Activated T-helper 1 cell treated with anti-CD3 and anti-CD28 coated beads, Interleukin-12 subunit alpha, Interleukin-12 subunit beta, Interleukin-2, Interleukin-4 antibody, amounts not matched to agents 30 ng/mL and 10 ng/mL and 1 ng/mL, durations not matched to agents 14 hours and 24 hours and 36 hours (primary cell): ENCODE data around the gene CTSE. TPM values are rescaled to one million over a fixed set of nuclear protein-coding genes. Genes with fewer than 3 reads are reported as not detected.
A peak's percentile ranks its signal among the peaks of the same experiment; 100 is the strongest.

ENCODE experiments used
- DNase-seq: peaks from one replicate; pipeline ENCODE4 v3.0.0; 2021; ENCODE audit warnings: low spot score
- H3K27ac Mint-ChIP-seq: one replicate; pipeline ENCODE4 v1.8.0; 2021; ENCODE audit warnings: mild to moderate bottlenecking, mixed read lengths
- H3K27me3 Mint-ChIP-seq: one replicate; pipeline ENCODE4 v1.8.0; 2022; ENCODE audit warnings: mild to moderate bottlenecking, moderate library complexity, mixed read lengths; ENCODE audit not compliant: insufficient read depth
- H3K36me3 Mint-ChIP-seq: one replicate; pipeline ENCODE4 v1.8.0; 2021; ENCODE audit warnings: low read depth, mixed read lengths
- H3K4me1 Mint-ChIP-seq: one replicate; pipeline ENCODE4 v1.8.0; 2021; ENCODE audit warnings: low read depth, mixed read lengths
- H3K4me3 Mint-ChIP-seq: one replicate; pipeline ENCODE4 v1.8.0; 2021; ENCODE audit warnings: mild to moderate bottlenecking, moderate library complexity, mixed read lengths
- H3K9me3 Mint-ChIP-seq: one replicate; pipeline ENCODE4 v1.8.0; 2021; ENCODE audit warnings: mixed read lengths
- intact Hi-C: fragments of 100-400 bp; cut with micrococcal nuclease; formaldehyde crosslinking; loops from one replicate; pipeline ENCODE4 v1.15.1; 2024
- total RNA-seq: library from RNA; stranded (reverse); gene quantifications from 2 replicates; pipeline ENCODE4 v1.2.3, GENCODE V29; 2022

CTSE gene
- total RNA-seq, 1 donor from 2014 or later = not detected

GRCh38 chr1:206021626-206022365, 1.9 kb downstream of the CTSE start:
- no peak overlapping the region for H3K4me3 Mint-ChIP-seq
- no peaks in the 10 kb centered on the region for H3K4me1 Mint-ChIP-seq
- H3K27ac Mint-ChIP-seq = no peak overlapping the region
- no peak for DNase-seq
- peaks cover 29% of the 10 kb centered on the region for H3K27me3 Mint-ChIP-seq
- intact Hi-C loops = no loop called here
- H3K36me3 Mint-ChIP-seq = no peaks in the 10 kb centered on the region
- H3K9me3 Mint-ChIP-seq = no peaks in the 10 kb centered on the region

- intact Hi-C loops = no loop called here
- Mint-ChIP-seq H3K9me3 (no peaks in the 10 kb centered on the region), H3K27me3 (peaks cover 28% of the 10 kb centered on the region), H3K27ac (no peak overlapping the region), H3K36me3 (no peaks in the 10 kb centered on the region), H3K4me3 (no peak overlapping the region), H3K4me1 (no peaks in the 10 kb centered on the region)
- no peak for DNase-seq
Measured at GRCh38 chr1:206021008-206021625, 2.6 kb downstream of the CTSE start.

DNA sequence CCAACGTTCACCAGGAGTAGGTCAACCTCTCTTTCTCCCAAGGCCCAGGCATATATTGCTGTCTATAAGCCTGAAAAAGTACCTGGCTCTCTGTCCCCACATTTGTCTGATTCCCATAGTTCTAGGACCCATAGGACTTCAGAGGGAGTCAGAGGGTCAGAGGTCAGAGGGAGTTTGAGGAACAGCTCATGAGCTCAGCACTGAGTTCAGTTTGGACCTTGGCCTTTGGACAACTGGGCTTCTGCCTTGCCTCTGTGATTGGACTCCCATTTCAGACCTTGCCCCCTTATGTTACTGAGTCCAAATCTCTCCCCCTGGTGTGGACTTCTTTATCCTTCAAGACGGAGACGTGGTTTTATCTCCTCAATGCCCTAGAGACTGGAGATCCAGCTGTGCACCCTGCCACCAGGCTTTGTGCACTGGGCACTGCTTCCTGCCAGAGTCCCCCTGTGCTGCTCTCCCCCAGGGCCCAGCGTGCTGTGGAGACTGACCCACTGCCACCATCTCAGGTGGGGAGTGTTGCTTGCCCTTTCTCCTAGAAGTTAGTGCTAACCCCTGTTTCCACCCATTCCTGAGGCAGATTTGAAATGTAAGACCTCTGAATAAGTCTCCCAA, 3.2 kb downstream of the CTSE start:
- Mint-ChIP-seq H3K4me1 (no peaks in the 10 kb centered on the region), H3K27me3 (peaks cover 24% of the 10 kb centered on the region), H3K36me3 (no peaks in the 10 kb centered on the region), H3K27ac (no peak overlapping the region), H3K9me3 (no peaks in the 10 kb centered on the region), H3K4me3 (no peak overlapping the region)
- no peak for DNase-seq
- intact Hi-C loops = no loop called here

GRCh38 chr1:206015071-206015470, 8.6 kb downstream of the CTSE start:
- H3K27ac Mint-ChIP-seq = no peak overlapping the region
- intact Hi-C loops = no loop called here
- peaks cover 19% of the 10 kb centered on the region for H3K27me3 Mint-ChIP-seq
- H3K4me3 Mint-ChIP-seq = no peak overlapping the region
- no peak for DNase-seq
- H3K36me3 Mint-ChIP-seq = no peaks in the 10 kb centered on the region
- H3K4me1 Mint-ChIP-seq = peaks cover 36% of the 10 kb centered on the region
- no peaks in the 10 kb centered on the region for H3K9me3 Mint-ChIP-seq

GRCh38 chr1:206014601-206015000, 9.1 kb downstream of the CTSE start:
- Mint-ChIP-seq H3K4me3 (no peak overlapping the region), H3K36me3 (no peaks in the 10 kb centered on the region), H3K4me1 (peaks cover 36% of the 10 kb centered on the region), H3K27ac (no peak overlapping the region), H3K27me3 (peaks cover 19% of the 10 kb centered on the region), H3K9me3 (no peaks in the 10 kb centered on the region)
- intact Hi-C loops = no loop called here
- DNase-seq = no peak

- intact Hi-C loops = no loop called here
- no peaks in the 10 kb centered on the region for H3K36me3 Mint-ChIP-seq
- H3K27me3 Mint-ChIP-seq = peaks cover 16% of the 10 kb centered on the region
- H3K27ac Mint-ChIP-seq = no peak overlapping the region
- no peaks in the 10 kb centered on the region for H3K9me3 Mint-ChIP-seq
- H3K4me1 Mint-ChIP-seq = peaks cover 36% of the 10 kb centered on the region
- no peak for DNase-seq
- H3K4me3 Mint-ChIP-seq = no peak overlapping the region
Measured at GRCh38 chr1:206013026-206013795, 10.5 kb downstream of the CTSE start.

DNA sequence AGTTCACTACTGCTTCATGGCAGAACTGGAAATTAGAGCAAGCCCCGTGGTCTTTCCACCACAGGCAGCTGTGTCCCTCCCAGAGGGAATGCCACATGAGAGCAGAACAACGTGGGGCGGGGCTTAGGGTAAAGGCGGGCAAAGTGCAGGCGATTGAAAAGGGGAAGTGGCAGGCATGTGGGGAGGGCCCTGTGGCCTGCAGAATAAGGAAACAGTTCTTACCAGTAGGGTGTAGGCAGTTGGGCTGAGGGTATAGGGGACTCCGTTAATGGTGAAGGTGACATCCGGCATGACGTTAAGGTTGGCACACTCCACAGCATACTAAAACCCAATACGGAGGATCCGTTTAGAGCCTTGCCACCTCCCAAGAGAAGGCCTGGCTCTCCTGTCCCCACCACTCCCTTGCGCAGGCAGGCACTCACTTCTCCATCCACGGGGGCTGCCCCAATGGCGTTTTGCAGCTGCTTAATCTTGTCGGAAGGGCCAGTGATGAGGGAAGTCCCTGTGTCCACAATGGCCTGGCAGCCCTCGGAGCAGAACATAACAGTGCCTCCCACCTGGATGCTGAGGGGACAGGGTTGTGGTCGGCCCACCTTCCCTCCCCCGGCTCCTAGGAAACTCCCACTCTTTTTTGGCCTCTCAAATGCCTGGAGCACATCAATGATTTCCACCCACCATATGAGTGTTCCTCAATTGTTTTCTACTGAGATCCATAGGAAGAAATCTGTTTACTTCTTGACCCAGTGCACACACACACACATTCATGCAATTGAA, 11.4 kb downstream of the CTSE start:
- Mint-ChIP-seq H3K4me3 (peak overlapping the region; percentile 27), H3K9me3 (no peaks in the 10 kb centered on the region), H3K36me3 (no peaks in the 10 kb centered on the region), H3K4me1 (peaks cover 36% of the 10 kb centered on the region), H3K27me3 (peaks cover 9% of the 10 kb centered on the region), H3K27ac (no peak overlapping the region)
- intact Hi-C loops = no loop called here
- no peak for DNase-seq

DNA sequence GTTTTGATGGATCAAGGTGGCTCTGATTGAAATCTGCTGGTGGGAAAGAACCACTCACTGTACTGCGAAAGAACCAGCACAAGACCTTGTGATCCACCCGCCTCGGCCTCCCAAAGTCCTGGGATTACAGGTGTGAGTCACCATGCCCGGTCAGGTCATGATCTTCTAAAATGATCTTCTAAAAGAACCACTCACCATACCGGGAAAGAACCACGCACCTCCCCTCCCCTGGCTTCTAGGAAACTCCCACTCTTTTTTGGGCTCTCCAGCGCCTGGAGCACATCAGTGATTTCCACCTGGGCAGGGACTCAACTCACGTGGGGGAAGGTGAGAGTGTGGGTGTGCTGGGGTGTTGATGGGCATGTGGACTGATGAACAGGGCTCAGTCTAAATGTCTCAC, 12.6 kb downstream of the CTSE start:
- Mint-ChIP-seq H3K27ac (no peak overlapping the region), H3K4me3 (no peak overlapping the region), H3K27me3 (peaks cover 7% of the 10 kb centered on the region), H3K36me3 (no peaks in the 10 kb centered on the region), H3K9me3 (no peaks in the 10 kb centered on the region), H3K4me1 (peaks cover 36% of the 10 kb centered on the region)
- no peak for DNase-seq
- intact Hi-C loops = no loop called here

DNA sequence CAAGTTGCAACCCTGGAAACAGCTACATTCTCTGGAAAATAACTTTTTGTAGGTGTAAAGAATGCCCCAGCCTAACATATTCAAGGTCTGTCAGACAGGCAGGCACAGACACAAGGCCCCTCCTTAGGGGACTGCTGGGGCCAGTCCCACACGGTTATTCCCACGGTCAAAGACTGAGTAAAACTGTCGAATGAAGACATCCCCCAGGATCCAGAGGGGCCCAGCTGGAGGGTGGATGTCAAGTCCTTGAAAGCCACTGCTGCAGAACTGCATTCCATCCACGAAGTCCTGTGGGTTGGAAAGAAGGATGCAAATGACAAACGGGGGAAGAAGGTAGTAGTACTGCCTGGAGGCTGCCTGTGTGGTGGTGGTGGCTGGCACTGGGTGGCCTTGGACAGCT, 13.6 kb downstream of the CTSE start:
- Mint-ChIP-seq H3K36me3 (no peaks in the 10 kb centered on the region), H3K27ac (no peak overlapping the region), H3K9me3 (no peaks in the 10 kb centered on the region), H3K27me3 (peaks cover 7% of the 10 kb centered on the region), H3K4me3 (no peak overlapping the region), H3K4me1 (peaks cover 36% of the 10 kb centered on the region)
- DNase-seq = no peak
- intact Hi-C loops = no loop called here

- Mint-ChIP-seq H3K4me3 (no peak overlapping the region), H3K4me1 (peaks cover 37% of the 10 kb centered on the region), H3K9me3 (no peaks in the 10 kb centered on the region), H3K27me3 (peaks cover 7% of the 10 kb centered on the region), H3K36me3 (no peaks in the 10 kb centered on the region), H3K27ac (no peak overlapping the region)
- intact Hi-C loops = no loop called here
- DNase-seq = no peak
Measured at GRCh38 chr1:206006946-206007345, 16.7 kb downstream of the CTSE start.

- H3K27me3 Mint-ChIP-seq = peaks cover 6% of the 10 kb centered on the region
- no peak for DNase-seq
- no peak overlapping the region for H3K27ac Mint-ChIP-seq
Measured at GRCh38 chr1:206005778-206006180, 17.9 kb downstream of the CTSE start.

DNA sequence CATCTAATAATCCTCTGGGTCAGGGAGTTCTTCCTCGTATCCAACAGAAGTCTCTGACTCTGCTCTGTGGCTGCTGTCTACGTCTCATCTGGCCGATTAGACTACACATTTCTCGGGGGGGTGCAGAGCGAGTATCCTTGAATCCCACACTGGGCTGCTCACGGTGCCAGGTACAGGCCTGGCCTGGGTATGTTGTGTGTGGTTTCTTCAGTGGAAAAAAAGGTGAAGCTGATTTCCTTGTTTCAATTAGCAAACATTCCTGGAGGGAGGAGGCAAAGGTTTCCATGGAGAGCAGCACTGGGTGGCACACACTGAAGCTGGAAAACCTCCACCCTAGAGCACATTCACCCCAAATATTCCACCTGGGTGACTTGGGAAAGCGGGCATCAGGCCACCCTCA, 18.5 kb downstream of the CTSE start:
- H3K27me3 Mint-ChIP-seq = peaks cover 3% of the 10 kb centered on the region
- H3K4me3 Mint-ChIP-seq = no peak overlapping the region
- peaks cover 35% of the 10 kb centered on the region for H3K4me1 Mint-ChIP-seq
- intact Hi-C loops = no loop called here
- no peaks in the 10 kb centered on the region for H3K36me3 Mint-ChIP-seq
- H3K9me3 Mint-ChIP-seq = no peaks in the 10 kb centered on the region
- no peak for DNase-seq
- H3K27ac Mint-ChIP-seq = no peak overlapping the region

More at GRCh38 chr1:206005778-206006180, 17.9 kb downstream of the CTSE start:
- no peak overlapping the region for H3K4me3 Mint-ChIP-seq
- no peaks in the 10 kb centered on the region for H3K9me3 Mint-ChIP-seq
- H3K4me1 Mint-ChIP-seq = peaks cover 37% of the 10 kb centered on the region
- intact Hi-C loops = no loop called here
- no peaks in the 10 kb centered on the region for H3K36me3 Mint-ChIP-seq
